ENCODE results near the gene FSTL4. TPM values are rescaled to one million over a fixed set of nuclear protein-coding genes. Genes with fewer than 3 reads are reported as not detected.

Gene FSTL4
- total and polyA plus RNA-seq, 2 of the 13 experiments (the other 11 are each of a cell fraction or from before 2014, with no cell fraction given): 2.1 to 3.0 TPM

DNA sequence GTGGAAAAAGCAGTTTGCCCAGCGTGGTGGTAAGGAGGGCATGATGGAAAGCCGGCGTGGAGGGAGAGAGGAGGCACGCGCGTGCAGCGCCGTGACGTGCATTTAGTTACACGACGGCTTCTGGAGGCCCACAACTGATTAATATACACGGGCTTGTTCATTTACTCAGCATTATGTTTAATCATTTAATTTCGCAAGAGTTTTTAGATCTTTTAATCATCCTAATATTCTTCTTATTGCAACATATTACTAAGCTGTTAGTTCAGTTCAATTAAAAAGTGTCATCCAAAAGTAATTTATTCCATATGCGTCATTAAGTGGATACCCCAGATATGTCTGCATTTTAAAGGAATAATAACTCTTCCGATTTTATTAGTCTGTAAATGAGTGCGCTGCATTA lies 340.0 kb downstream of the FSTL4 start:
- 81% methylated on average over 16 of the region's 16 CpGs for WGBS (ENCODE audit: low lambda C conversion rate)
- ChIA-PET POLR2A (no interaction called here), CTCF (ENCODE audit: low intra/inter-chr PET ratio, low total read pairs) (no interaction called here)
- Histone ChIP-seq H3K79me2 (ENCODE audit: insufficient read depth, low read length) (no peaks in the 10 kb centered on the region), H3K4me1 (ENCODE audit: insufficient read depth, low read length) (peaks cover 23% of the 10 kb centered on the region), H3K9ac (ENCODE audit: insufficient read depth, low read depth, low read length) (no peak overlapping the region), H2AFZ (ENCODE audit: low read length) (no peak overlapping the region), H4K20me1 (ENCODE audit: insufficient read depth, low read length) (no peaks in the 10 kb centered on the region), H3K27me3 (ENCODE audit: control insufficient read depth in 1 of 2, insufficient read depth in 2 of 2, low read length in 2 of 2) (peaks cover 0 to 14% of the 10 kb centered on the region in 2 experiments; a peak in 2 of 5 replicates), H3K4me3 (replicated peaks in 1 of 3; ENCODE audit: insufficient read depth in 1 of 3, low read depth in 2 of 3, low read length in 3 of 3) (no peak overlapping the region), H3K36me3 (replicated peaks in 1 of 2; ENCODE audit: control insufficient read depth in 1 of 2, insufficient read depth in 2 of 2, low read length in 2 of 2) (no peaks in the 10 kb centered on the region), H3K9me3 (ENCODE audit: low read length) (no peaks in the 10 kb centered on the region), H3K4me2 (ENCODE audit: low read depth, low read length) (no peak overlapping the region), H3K27ac (ENCODE audit: extremely low read length, insufficient read depth, low read length) (no peak overlapping the region)
- FAIRE-seq (no peak), ATAC-seq (no peak), DNase-seq (ENCODE audit: low spot score) (no peak)
- in situ Hi-C loops (cut with HindIII; ENCODE audit: extremely low pct_ligation_motif_present, low pct_unique_long_range_greater_than_20kb): no loop called here
- intact Hi-C loops (cut with micrococcal nuclease; ENCODE audit: unreplicated experiment): no loop called here
- no TSS peak for BruUV-seq (replicated peaks)
- TF ChIP-seq, protein P1, sequence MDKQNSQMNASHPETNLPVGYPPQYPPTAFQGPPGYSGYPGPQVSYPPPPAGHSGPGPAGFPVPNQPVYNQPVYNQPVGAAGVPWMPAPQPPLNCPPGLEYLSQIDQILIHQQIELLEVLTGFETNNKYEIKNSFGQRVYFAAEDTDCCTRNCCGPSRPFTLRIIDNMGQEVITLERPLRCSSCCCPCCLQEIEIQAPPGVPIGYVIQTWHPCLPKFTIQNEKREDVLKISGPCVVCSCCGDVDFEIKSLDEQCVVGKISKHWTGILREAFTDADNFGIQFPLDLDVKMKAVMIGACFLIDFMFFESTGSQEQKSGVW (CRISPR knock-in tag; IDR thresholded peaks at IDR 0.05; ENCODE audit: borderline replicate concordance): no peak
- TF ChIP-seq GATAD1 (CRISPR knock-in tag; IDR thresholded peaks at IDR 0.05) (no peak), NR3C1 (CRISPR knock-in tag; IDR thresholded peaks at IDR 0.05) (no peak), ZBTB20 (CRISPR knock-in tag; IDR thresholded peaks at IDR 0.05; ENCODE audit: borderline replicate concordance, low read depth) (no peak), NCOR1 (IDR thresholded peaks at IDR 0.05; ENCODE audit: borderline replicate concordance, low read length) (no peak), MTA3 (CRISPR knock-in tag; IDR thresholded peaks at IDR 0.05) (no peak)
- TF ChIP-seq, protein P2, sequence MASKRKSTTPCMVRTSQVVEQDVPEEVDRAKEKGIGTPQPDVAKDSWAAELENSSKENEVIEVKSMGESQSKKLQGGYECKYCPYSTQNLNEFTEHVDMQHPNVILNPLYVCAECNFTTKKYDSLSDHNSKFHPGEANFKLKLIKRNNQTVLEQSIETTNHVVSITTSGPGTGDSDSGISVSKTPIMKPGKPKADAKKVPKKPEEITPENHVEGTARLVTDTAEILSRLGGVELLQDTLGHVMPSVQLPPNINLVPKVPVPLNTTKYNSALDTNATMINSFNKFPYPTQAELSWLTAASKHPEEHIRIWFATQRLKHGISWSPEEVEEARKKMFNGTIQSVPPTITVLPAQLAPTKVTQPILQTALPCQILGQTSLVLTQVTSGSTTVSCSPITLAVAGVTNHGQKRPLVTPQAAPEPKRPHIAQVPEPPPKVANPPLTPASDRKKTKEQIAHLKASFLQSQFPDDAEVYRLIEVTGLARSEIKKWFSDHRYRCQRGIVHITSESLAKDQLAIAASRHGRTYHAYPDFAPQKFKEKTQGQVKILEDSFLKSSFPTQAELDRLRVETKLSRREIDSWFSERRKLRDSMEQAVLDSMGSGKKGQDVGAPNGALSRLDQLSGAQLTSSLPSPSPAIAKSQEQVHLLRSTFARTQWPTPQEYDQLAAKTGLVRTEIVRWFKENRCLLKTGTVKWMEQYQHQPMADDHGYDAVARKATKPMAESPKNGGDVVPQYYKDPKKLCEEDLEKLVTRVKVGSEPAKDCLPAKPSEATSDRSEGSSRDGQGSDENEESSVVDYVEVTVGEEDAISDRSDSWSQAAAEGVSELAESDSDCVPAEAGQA (IDR thresholded peaks at IDR 0.05; ENCODE audit: low read depth): no peak
- TF ChIP-seq, protein P2 (CRISPR knock-in tag; IDR thresholded peaks at IDR 0.05; ENCODE audit: borderline replicate concordance): no peak
- TF ChIP-seq, protein P3, sequence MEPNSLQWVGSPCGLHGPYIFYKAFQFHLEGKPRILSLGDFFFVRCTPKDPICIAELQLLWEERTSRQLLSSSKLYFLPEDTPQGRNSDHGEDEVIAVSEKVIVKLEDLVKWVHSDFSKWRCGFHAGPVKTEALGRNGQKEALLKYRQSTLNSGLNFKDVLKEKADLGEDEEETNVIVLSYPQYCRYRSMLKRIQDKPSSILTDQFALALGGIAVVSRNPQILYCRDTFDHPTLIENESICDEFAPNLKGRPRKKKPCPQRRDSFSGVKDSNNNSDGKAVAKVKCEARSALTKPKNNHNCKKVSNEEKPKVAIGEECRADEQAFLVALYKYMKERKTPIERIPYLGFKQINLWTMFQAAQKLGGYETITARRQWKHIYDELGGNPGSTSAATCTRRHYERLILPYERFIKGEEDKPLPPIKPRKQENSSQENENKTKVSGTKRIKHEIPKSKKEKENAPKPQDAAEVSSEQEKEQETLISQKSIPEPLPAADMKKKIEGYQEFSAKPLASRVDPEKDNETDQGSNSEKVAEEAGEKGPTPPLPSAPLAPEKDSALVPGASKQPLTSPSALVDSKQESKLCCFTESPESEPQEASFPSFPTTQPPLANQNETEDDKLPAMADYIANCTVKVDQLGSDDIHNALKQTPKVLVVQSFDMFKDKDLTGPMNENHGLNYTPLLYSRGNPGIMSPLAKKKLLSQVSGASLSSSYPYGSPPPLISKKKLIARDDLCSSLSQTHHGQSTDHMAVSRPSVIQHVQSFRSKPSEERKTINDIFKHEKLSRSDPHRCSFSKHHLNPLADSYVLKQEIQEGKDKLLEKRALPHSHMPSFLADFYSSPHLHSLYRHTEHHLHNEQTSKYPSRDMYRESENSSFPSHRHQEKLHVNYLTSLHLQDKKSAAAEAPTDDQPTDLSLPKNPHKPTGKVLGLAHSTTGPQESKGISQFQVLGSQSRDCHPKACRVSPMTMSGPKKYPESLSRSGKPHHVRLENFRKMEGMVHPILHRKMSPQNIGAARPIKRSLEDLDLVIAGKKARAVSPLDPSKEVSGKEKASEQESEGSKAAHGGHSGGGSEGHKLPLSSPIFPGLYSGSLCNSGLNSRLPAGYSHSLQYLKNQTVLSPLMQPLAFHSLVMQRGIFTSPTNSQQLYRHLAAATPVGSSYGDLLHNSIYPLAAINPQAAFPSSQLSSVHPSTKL (CRISPR knock-in tag; IDR thresholded peaks at IDR 0.05): no peak
- TF ChIP-seq, protein P4, sequence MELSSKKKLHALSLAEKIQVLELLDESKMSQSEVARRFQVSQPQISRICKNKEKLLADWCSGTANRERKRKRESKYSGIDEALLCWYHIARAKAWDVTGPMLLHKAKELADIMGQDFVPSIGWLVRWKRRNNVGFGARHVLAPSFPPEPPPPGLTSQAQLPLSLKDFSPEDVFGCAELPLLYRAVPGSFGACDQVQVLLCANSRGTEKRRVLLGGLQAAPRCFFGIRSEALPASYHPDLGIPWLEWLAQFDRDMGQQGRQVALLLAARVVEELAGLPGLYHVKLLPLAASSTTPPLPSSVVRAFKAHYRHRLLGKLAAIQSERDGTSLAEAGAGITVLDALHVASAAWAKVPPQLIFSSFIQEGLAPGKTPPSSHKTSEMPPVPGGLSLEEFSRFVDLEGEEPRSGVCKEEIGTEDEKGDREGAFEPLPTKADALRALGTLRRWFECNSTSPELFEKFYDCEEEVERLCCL (CRISPR knock-in tag; IDR thresholded peaks at IDR 0.05; ENCODE audit: borderline replicate concordance): no peak
- TF ChIP-seq, protein P5, sequence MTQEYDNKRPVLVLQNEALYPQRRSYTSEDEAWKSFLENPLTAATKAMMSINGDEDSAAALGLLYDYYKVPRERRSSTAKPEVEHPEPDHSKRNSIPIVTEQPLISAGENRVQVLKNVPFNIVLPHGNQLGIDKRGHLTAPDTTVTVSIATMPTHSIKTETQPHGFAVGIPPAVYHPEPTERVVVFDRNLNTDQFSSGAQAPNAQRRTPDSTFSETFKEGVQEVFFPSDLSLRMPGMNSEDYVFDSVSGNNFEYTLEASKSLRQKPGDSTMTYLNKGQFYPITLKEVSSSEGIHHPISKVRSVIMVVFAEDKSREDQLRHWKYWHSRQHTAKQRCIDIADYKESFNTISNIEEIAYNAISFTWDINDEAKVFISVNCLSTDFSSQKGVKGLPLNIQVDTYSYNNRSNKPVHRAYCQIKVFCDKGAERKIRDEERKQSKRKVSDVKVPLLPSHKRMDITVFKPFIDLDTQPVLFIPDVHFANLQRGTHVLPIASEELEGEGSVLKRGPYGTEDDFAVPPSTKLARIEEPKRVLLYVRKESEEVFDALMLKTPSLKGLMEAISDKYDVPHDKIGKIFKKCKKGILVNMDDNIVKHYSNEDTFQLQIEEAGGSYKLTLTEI (CRISPR knock-in tag; conservative IDR thresholded peaks at IDR 0.05): no peak

All from HepG2 (cell line).